Motor neuron (in vitro differentiated cells): ENCODE measurements around the gene DLX5. TPM values are rescaled to one million over a fixed set of nuclear protein-coding genes. Genes with fewer than 3 reads are reported as not detected.

Source experiments
- ATAC-seq, 8 experiments: fragments of 200-7000 bp; cut with Tn5 transposase; replicated peaks in 6 of 8; 2 replicates each; pipeline ENCODE4 v1.8.0; 2021; ENCODE audit warnings: mild to moderate bottlenecking in 8 of 8, moderate library complexity in 8 of 8
- H3K27ac ChIP-seq, 2 donors: fragments of 250-450 bp; sonication (Bioruptor Pico); 2 replicates each; pipeline ENCODE4 v1.9.0; 2021; ENCODE audit warnings: antibody characterized with exemption in 2 of 2, mild to moderate bottlenecking in 2 of 2, moderate library complexity in 1 of 2
- H3K4me1 ChIP-seq, 2 donors: fragments of 250-450 bp; sonication (Bioruptor Pico); replicated peaks in 1 of 2; 2 replicates each; pipeline ENCODE4 v1.6.1; 2021; ENCODE audit warnings: antibody characterized with exemption in 2 of 2, mild to moderate bottlenecking in 2 of 2, moderate library complexity in 1 of 2
- H3K4me3 ChIP-seq, 5 donors: fragments of 250-450 bp; sonication (Bioruptor Pico); 2 replicates each; pipeline ENCODE4 v1.9.0; 2021; ENCODE audit warnings: antibody characterized with exemption in 5 of 5, mild to moderate bottlenecking in 5 of 5, moderate library complexity in 4 of 5
- WGBS, 10 experiments: fragments of 450-650 bp; shearing (Covaris generic); methylation state at CpG; one replicate each; pipeline ENCODE4 v1.0.0; 2022; 5-methylcytosine and 5-hydroxymethylcytosine counted together
- in situ Hi-C, 9 experiments: fragments of 400-800 bp; cut with MboI; loops; one replicate each; pipeline ENCODE4 v1.15.0; 2021; ENCODE audit warnings: low sequenced_read_pairs in 9 of 9, low pct_unique_long_range_greater_than_20kb in 2 of 9; ENCODE audit not compliant: unreplicated experiment in 9 of 9
- total RNA-seq, 8 experiments: library from RNA; unstranded; fragments of 300-600 nt; gene quantifications; 2 replicates each; pipeline versions ENCODE4 v1.2.3 to v1.2.4, GENCODE V29; 2022

DLX5 gene
- total RNA-seq, 8 experiments from 2014 or later = 0.56 to 10.8 (median 1.9) TPM; not detected in 3

GRCh38 chr7:96998333-96998732 is 26.3 kb downstream of the DLX5 start:
- in situ Hi-C loops = no loop called here
- H3K27ac ChIP-seq = no peak overlapping the region
- H3K4me1 ChIP-seq = no peaks in the 10 kb centered on the region
- no peak for ATAC-seq
- 0 to 30% (median 0%) methylated on average over 1 to 3 of the region's 11 CpGs; no CpG with 5 or more reads in 4 of the 10 experiments for WGBS, 10 experiments
- no peak overlapping the region for H3K4me3 ChIP-seq

- 1 to 20% (median 3%) methylated on average over 3 to 19 of the region's 23 CpGs; no CpG with 5 or more reads in 4 of the 10 experiments for WGBS, 10 experiments
- no peak overlapping the region for H3K4me3 ChIP-seq
- ATAC-seq = no peak
- no peaks in the 10 kb centered on the region for H3K4me1 ChIP-seq
- no peak overlapping the region for H3K27ac ChIP-seq
- in situ Hi-C loops = no loop called here
Measured at GRCh38 chr7:96997512-96998032, 27.1 kb downstream of the DLX5 start.

GRCh38 chr7:96996958-96997511 is 27.6 kb downstream of the DLX5 start:
- in situ Hi-C loops = no loop called here
- Histone ChIP-seq H3K4me1 (no peaks in the 10 kb centered on the region), H3K4me3 (no peak overlapping the region), H3K27ac (no peak overlapping the region)
- peak in 1 of 8 experiments; percentile 17 for ATAC-seq
- 0 to 17% (median 3%) methylated on average over 2 to 12 of the region's 14 CpGs; no CpG with 5 or more reads in 4 of the 10 experiments for WGBS, 10 experiments

- ATAC-seq = peak in 1 of 8 experiments; percentile 18
- no peaks in the 10 kb centered on the region for H3K4me1 ChIP-seq
- in situ Hi-C loops = no loop called here
- 0 to 80% (median 0%) methylated on average over 1 to 13 of the region's 32 CpGs; no CpG with 5 or more reads in 3 of the 10 experiments for WGBS, 10 experiments
- no peak overlapping the region for H3K27ac ChIP-seq
- H3K4me3 ChIP-seq = no peak overlapping the region
Measured at GRCh38 chr7:96996111-96996957, 28.3 kb downstream of the DLX5 start.

- H3K4me3 ChIP-seq = no peak overlapping the region
- 0 to 33% (median 20%) methylated on average over 1 to 2 of the region's 6 CpGs; no CpG with 5 or more reads in 2 of the 10 experiments for WGBS, 10 experiments
- H3K27ac ChIP-seq = no peak overlapping the region
- in situ Hi-C loops = no loop called here
- ATAC-seq = no peak
- no peaks in the 10 kb centered on the region for H3K4me1 ChIP-seq
Measured at GRCh38 chr7:96995406-96996110, 29.1 kb downstream of the DLX5 start.

- no peaks in the 10 kb centered on the region for H3K4me1 ChIP-seq
- in situ Hi-C loops = no loop called here
- no peak for ATAC-seq
- WGBS, 10 experiments = 0 to 17% (median 9%) methylated on average over 1 of the region's 1 CpG; no CpG with 5 or more reads in 5 of the 10 experiments
- H3K4me3 ChIP-seq = no peak overlapping the region
- no peak overlapping the region for H3K27ac ChIP-seq
Measured at GRCh38 chr7:96993980-96994379, 30.7 kb downstream of the DLX5 start.

GRCh38 chr7:96993094-96993865 is 31.4 kb downstream of the DLX5 start:
- Histone ChIP-seq H3K4me1 (no peaks in the 10 kb centered on the region), H3K4me3 (no peak overlapping the region), H3K27ac (no peak overlapping the region)
- in situ Hi-C loops = no loop called here
- ATAC-seq = peak in 1 of 8 experiments; percentile 43
- WGBS, 10 experiments = 4 to 57% (median 8%) methylated on average over 5 to 17 of the region's 27 CpGs; no CpG with 5 or more reads in 2 of the 10 experiments

- no peak overlapping the region for H3K27ac ChIP-seq
- in situ Hi-C loops = no loop called here
- WGBS, 10 experiments = 0 to 8% (median 2%) methylated on average over 2 to 34 of the region's 47 CpGs; no CpG with 5 or more reads in 2 of the 10 experiments
- ATAC-seq = no peak
- no peaks in the 10 kb centered on the region for H3K4me1 ChIP-seq
- H3K4me3 ChIP-seq = no peak overlapping the region
Measured at GRCh38 chr7:96992192-96993005, 32.2 kb downstream of the DLX5 start.

- H3K4me1 ChIP-seq = no peaks in the 10 kb centered on the region
- no peak overlapping the region for H3K27ac ChIP-seq
- ATAC-seq = no peak
- in situ Hi-C loops = no loop called here
- H3K4me3 ChIP-seq = no peak overlapping the region
- WGBS, 10 experiments = 2 to 39% (median 5%) methylated on average over 1 to 13 of the region's 13 CpGs
Measured at GRCh38 chr7:96991546-96992191, 33.0 kb downstream of the DLX5 start.

GRCh38 chr7:96989859-96990317 is 34.7 kb downstream of the DLX5 start:
- H3K27ac ChIP-seq = no peak overlapping the region
- H3K4me1 ChIP-seq = no peaks in the 10 kb centered on the region
- WGBS, 10 experiments = 0 to 30% (median 12%) methylated on average over 2 to 8 of the region's 8 CpGs
- H3K4me3 ChIP-seq = no peak overlapping the region
- no peak for ATAC-seq
- in situ Hi-C loops = no loop called here

- 0 to 20% (median 6%) methylated on average over 1 to 11 of the region's 22 CpGs; no CpG with 5 or more reads in 3 of the 10 experiments for WGBS, 10 experiments
- in situ Hi-C loops = no loop called here
- H3K4me3 ChIP-seq = no peak overlapping the region
- no peak for ATAC-seq
- no peaks in the 10 kb centered on the region for H3K4me1 ChIP-seq
- H3K27ac ChIP-seq = no peak overlapping the region
Measured at GRCh38 chr7:96989241-96989858, 35.3 kb downstream of the DLX5 start.
